ENCODE results near the gene NKPD1.

Gene NKPD1

DNA sequence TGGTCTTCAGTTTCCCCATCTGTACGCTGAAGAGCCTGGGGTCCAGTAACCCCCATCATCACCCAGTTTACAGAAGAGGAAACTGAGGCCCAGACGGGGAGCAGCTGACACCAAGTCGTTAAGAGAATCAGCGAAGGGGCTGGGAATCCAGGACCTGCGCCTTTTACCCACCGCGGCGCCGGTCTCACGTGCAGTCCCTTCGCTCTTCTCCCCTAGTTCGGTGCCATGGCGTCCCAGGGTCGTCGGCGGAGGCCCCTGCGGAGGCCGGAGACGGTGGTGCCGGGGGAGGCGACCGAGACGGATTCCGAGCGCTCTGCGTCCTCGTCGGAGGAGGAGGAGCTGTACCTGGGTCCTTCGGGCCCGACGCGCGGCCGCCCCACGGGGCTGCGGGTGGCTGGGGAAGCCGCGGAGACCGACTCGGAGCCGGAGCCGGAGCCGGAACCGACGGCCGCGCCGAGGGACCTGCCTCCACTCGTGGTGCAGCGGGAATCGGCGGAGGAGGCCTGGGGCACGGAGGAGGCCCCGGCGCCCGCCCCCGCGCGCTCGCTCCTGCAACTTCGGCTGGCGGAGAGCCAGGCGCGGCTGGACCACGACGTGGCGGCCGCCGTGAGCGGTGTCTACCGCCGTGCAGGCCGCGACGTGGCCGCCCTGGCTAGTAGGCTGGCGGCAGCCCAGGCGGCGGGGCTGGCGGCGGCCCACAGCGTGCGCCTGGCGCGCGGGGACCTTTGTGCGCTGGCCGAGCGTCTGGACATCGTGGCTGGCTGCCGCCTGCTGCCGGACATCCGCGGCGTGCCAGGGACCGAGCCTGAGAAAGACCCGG, 18.5 kb upstream of the NKPD1 start:
- Mint-ChIP-seq H3K4me3 (peak overlapping the region; percentile 84), H3K36me3 (peaks cover 18% of the 10 kb centered on the region), H3K9me3 (no peaks in the 10 kb centered on the region), H3K27ac (peak overlapping the region; percentile 95), H3K4me1 (peaks cover 28% of the 10 kb centered on the region)
- ATAC-seq (no peak), DNase-seq (ENCODE audit: low spot score in 2 of 2) (peak; percentile 36 to 76)

GRCh38 chr19:45178262-45179071, 17.7 kb upstream of the NKPD1 start, which contains the start of gene BLOC1S3:
TSS of gene BLOC1S3 (plus strand) at chr19:45178784. CDS start at chr19:45179297, 513 bp downstream.
- peak within 1 kb of the TSS; percentile 84 for H3K4me3 Mint-ChIP-seq
- ATAC-seq (peak; percentile 90), DNase-seq (ENCODE audit: low spot score in 2 of 2) (peak; percentile 94 to 99)
- peak within 1 kb of the TSS; percentile 95 for H3K27ac Mint-ChIP-seq
- H3K9me3 Mint-ChIP-seq = no peaks in the 10 kb centered on the region
- peaks cover 18% of the 10 kb centered on the region for H3K36me3 Mint-ChIP-seq
- H3K4me1 Mint-ChIP-seq = peaks cover 28% of the 10 kb centered on the region

DNA sequence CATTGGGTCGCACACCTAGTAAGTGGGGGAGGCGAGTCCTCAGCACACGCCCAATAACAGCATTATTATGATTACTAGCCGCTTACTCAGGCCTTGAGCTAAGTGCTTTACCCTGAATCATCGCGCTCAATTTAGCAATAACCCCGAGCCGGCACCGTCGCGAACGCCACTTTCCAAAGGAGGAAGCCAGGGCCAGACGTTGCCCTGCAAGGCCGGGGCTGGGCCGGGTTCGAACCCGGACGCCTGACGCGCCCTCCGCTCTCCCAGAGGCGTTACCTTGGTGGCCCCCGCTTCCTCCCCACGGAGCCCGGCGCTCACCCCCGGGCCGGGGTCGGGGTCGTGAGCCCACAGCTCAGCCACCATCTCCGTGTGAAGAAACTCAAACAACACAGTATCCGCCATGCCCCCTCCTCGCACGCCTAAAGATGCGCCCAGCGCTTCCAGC, 17.1 kb upstream of the NKPD1 start, which contains the start of gene TRAPPC6A:
TSS of gene TRAPPC6A (minus strand) at position 421 of the 445 bp plus-strand sequence. CDS start at position 402, 19 bp downstream.
- DNase-seq (ENCODE audit: low spot score in 2 of 2) = no peak
- peak within 1 kb of the TSS; percentile 84 for H3K4me3 Mint-ChIP-seq
- peak within 1 kb of the TSS; percentile 95 for H3K27ac Mint-ChIP-seq
- no peaks in the 10 kb centered on the region for H3K9me3 Mint-ChIP-seq
- peaks cover 18% of the 10 kb centered on the region for H3K36me3 Mint-ChIP-seq
- peaks cover 27% of the 10 kb centered on the region for H3K4me1 Mint-ChIP-seq
- peak; percentile 0 for ATAC-seq

- Mint-ChIP-seq H3K27ac (no peak overlapping the region), H3K4me3 (no peak overlapping the region), H3K36me3 (peaks cover 8% of the 10 kb centered on the region), H3K4me1 (peaks cover 33% of the 10 kb centered on the region), H3K9me3 (no peaks in the 10 kb centered on the region)
- DNase-seq (ENCODE audit: low spot score in 2 of 2) (no peak), ATAC-seq (no peak)
These were observed 14.9 kb upstream of the NKPD1 start for GRCh38 chr19:45175515-45176345.

- Mint-ChIP-seq H3K27ac (peak overlapping the region; percentile 96), H3K9me3 (no peaks in the 10 kb centered on the region), H3K4me3 (no peak overlapping the region), H3K4me1 (peaks cover 42% of the 10 kb centered on the region), H3K36me3 (peaks cover 8% of the 10 kb centered on the region)
- DNase-seq (ENCODE audit: low spot score in 2 of 2) = no peak
- ATAC-seq = no peak
These were observed 13.0 kb upstream of the NKPD1 start for GRCh38 chr19:45173816-45174215.

DNA sequence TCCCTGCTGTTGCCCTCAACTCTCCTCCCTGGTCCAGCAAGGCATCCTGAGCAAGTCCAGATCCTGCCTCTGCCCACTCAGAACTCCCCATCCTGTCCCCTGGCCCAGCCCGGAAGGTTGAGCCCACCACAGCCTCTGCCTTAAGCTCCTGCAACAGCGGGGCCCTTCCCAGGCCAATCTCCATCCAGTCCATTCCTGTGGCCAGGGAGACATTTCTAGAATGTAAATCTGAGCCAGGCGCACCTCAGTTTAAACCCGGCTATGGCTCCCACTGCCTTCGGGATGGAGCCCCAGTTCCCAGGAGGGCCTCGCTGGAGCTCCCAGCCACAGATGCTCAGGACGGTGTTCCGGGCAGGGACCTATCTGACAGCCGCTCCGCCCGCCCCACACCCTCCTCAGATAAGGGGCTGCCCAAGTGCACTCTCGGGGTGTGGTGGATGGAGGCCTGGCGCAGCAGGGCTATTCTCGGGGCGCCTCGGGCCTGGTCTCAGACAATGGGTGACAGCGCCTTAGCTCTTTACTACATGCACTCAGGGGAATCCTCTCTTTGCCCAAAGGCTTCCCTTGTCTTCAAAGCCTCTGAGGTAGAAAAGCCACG, 11.9 kb upstream of the NKPD1 start:
- Mint-ChIP-seq H3K9me3 (no peaks in the 10 kb centered on the region), H3K4me1 (peaks cover 45% of the 10 kb centered on the region), H3K27ac (peak overlapping the region; percentile 96), H3K36me3 (no peaks in the 10 kb centered on the region), H3K4me3 (peak overlapping the region; percentile 65)
- ATAC-seq = no peak
- no peak for DNase-seq (ENCODE audit: low spot score in 2 of 2)

DNA sequence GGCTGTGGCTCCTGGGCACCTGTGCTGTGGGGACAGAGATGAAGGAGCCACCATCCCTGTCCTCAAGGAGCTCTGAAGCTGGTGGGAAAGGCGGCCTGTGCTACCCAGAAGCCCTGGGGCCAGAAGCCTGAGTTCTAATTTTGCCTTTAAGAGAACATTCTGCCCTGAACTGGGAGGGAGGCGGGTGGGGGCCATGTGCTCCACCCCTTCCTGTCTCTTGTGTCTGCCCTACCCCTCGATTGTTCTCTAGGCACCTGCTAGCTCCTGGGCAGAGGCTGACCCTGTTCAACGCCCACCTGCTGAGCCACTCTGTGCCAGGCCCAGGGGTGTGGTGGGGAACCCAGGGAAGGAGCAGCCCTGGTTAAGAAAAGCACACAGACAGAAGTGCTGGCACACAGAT, 11.4 kb upstream of the NKPD1 start:
- no peaks in the 10 kb centered on the region for H3K36me3 Mint-ChIP-seq
- DNase-seq (ENCODE audit: low spot score in 2 of 2) (no peak), ATAC-seq (peak; percentile 41)
- H3K4me1 Mint-ChIP-seq = peaks cover 45% of the 10 kb centered on the region
- H3K4me3 Mint-ChIP-seq = peak overlapping the region; percentile 65
- peak overlapping the region; percentile 96 for H3K27ac Mint-ChIP-seq
- H3K9me3 Mint-ChIP-seq = no peaks in the 10 kb centered on the region

DNA sequence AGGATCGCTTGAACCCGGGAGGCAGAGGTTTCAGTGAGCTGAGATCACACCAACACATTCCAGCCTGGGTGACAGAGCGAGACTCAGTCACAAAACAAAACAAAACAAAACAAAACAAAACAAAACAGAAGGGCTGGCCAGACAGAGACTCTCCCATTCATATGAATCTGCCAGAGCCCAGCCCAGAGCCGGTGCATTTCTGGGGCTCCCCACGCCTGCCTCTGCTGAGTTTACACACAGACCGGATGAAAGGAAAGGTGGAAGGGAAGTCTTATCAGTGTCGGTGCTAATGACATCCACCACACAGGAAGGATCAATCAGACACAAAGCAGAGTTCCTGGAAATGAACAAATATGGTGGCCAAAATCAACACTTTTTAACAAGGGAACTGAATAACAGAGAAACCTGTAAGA, 10.4 kb upstream of the NKPD1 start:
- peak overlapping the region; percentile 96 for H3K27ac Mint-ChIP-seq
- peak; percentile 88 for ATAC-seq
- no peak for DNase-seq (ENCODE audit: low spot score in 2 of 2)
- H3K36me3 Mint-ChIP-seq = no peaks in the 10 kb centered on the region
- H3K4me3 Mint-ChIP-seq = peak overlapping the region; percentile 65
- H3K4me1 Mint-ChIP-seq = peaks cover 45% of the 10 kb centered on the region
- no peaks in the 10 kb centered on the region for H3K9me3 Mint-ChIP-seq

GRCh38 chr19:45170146-45171106, 9.6 kb upstream of the NKPD1 start:
- H3K9me3 Mint-ChIP-seq = no peaks in the 10 kb centered on the region
- H3K36me3 Mint-ChIP-seq = no peaks in the 10 kb centered on the region
- DNase-seq (ENCODE audit: low spot score in 2 of 2) (no peak), ATAC-seq (no peak)
- H3K4me3 Mint-ChIP-seq = peak overlapping the region; percentile 65
- peak overlapping the region; percentile 96 for H3K27ac Mint-ChIP-seq
- H3K4me1 Mint-ChIP-seq = peaks cover 45% of the 10 kb centered on the region

- Mint-ChIP-seq H3K9me3 (no peaks in the 10 kb centered on the region), H3K4me1 (peaks cover 47% of the 10 kb centered on the region), H3K4me3 (peak overlapping the region; percentile 65), H3K36me3 (no peaks in the 10 kb centered on the region), H3K27ac (peak overlapping the region; percentile 96)
- ATAC-seq (no peak), DNase-seq (ENCODE audit: low spot score in 2 of 2) (no peak)
These were observed 8.8 kb upstream of the NKPD1 start for GRCh38 chr19:45169602-45170001.

- Mint-ChIP-seq H3K27ac (peak overlapping the region; percentile 96), H3K4me3 (no peak overlapping the region), H3K9me3 (no peaks in the 10 kb centered on the region), H3K36me3 (no peaks in the 10 kb centered on the region), H3K4me1 (peaks cover 54% of the 10 kb centered on the region)
- DNase-seq (ENCODE audit: low spot score in 2 of 2) (no peak), ATAC-seq (no peak)
These were observed 8.1 kb upstream of the NKPD1 start for GRCh38 chr19:45168767-45169351.

DNA sequence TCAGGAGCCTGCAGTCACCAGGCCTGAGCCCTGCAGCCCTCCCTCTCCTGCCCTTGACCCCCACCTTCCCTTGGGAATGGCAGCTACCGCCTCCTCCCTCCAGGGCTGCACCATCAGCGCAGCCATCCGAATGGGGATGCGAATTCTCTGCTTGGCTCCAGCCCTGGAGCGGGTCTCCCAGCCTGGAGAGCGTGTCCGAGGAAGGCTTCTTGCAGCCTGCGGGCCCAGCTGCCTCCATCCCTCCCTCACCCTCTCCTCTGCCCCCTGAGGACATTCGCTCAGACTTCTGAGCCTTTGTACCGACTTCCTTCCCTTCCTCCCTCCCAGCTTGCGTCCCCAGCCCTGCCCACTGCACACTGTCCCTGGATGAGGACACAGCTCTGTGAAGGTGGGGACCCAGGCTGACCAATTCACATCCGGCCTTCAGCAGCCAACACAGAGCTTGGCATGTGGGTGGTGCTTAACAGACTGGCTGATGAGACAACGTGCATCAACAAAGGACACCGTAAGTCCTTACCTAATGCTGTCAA, 6.0 kb upstream of the NKPD1 start:
- DNase-seq (ENCODE audit: low spot score in 2 of 2) = no peak
- Mint-ChIP-seq H3K27ac (no peak overlapping the region), H3K9me3 (no peaks in the 10 kb centered on the region), H3K36me3 (no peaks in the 10 kb centered on the region), H3K4me1 (peaks cover 48% of the 10 kb centered on the region), H3K4me3 (no peak overlapping the region)
- no peak for ATAC-seq
